Adipose tissue (tissue), 3 donors: ENCODE data around the gene MXD3. TPM values are rescaled to one million over a fixed set of nuclear protein-coding genes. Genes with fewer than 3 reads are reported as not detected.
"Not testable (repeated sequence)": the region's sequence is repeated elsewhere in the genome, so short reads cannot be mapped to it uniquely, and the experiment has no call there.

Experiments
- H3K27ac ChIP-seq: one replicate; pipeline ENCODE4 v1.5.1; 2013; ENCODE audit warnings: low read depth, low read length
- WGBS, 3 donors: extraction: QIAGEN DNeasy Blood & Tissue Kit; methylation state at CpG; one replicate each; pipeline ENCODE4 v1.1.7; 2013; 5-methylcytosine and 5-hydroxymethylcytosine counted together
- polyA plus RNA-seq, 3 donors: library from polyadenylated mRNA; stranded (reverse); fragments of 200-250 nt; gene quantifications; one replicate each; pipeline ENCODE4 v1.2.3, GENCODE V29; 2013
- donor health status: healthy with polysubstance abuse.
- donor health status: Bipolar disorder and iron deficiency.
- donor health status: healthy.

The MXD3 gene
- polyA plus RNA-seq, 3 donors, result 5.4 to 11.1 (median 10.1) TPM

- H3K27ac ChIP-seq, result no peak overlapping the region
- WGBS, 3 donors, result 61 to 88% (median 85%) methylated on average over 11 of the region's 11 CpGs
These were observed 3.0 kb downstream of the MXD3 start for GRCh38 chr5:177308740-177309139.

- peak overlapping the region; percentile 75 for H3K27ac ChIP-seq
- WGBS, 3 donors, result 60 to 85% (median 63%) methylated on average over 41 to 43 of the region's 43 CpGs
These were observed 3.9 kb downstream of the MXD3 start for GRCh38 chr5:177307544-177308363.

GRCh38 chr5:177306674-177307543, 4.8 kb downstream of the MXD3 start:
- peak overlapping the region; percentile 75 for H3K27ac ChIP-seq
- WGBS, 3 donors, result 50 to 83% (median 62%) methylated on average over 15 of the region's 15 CpGs

GRCh38 chr5:177306103-177306640, 5.5 kb downstream of the MXD3 start:
- not testable (repeated sequence) for H3K27ac ChIP-seq
- WGBS, 3 donors, result 81 to 82% (median 81%) methylated on average over 11 of the region's 11 CpGs

GRCh38 chr5:177304392-177305119, 7.1 kb downstream of the MXD3 start:
- WGBS, 3 donors, result 28 to 32% (median 29%) methylated on average over 19 of the region's 19 CpGs
- H3K27ac ChIP-seq, result no peak overlapping the region

GRCh38 chr5:177303925-177304391, 7.7 kb downstream of the MXD3 start:
- 0 to 2% (median 1%) methylated on average over 25 of the region's 25 CpGs for WGBS, 3 donors

GRCh38 chr5:177303121-177303924, 8.4 kb downstream of the MXD3 start, which contains the start of the genes PRELID1 and RAB24:
Gene PRELID1, plus strand, starts transcription at chr5:177303799. Its CDS starts 187 bp downstream, at chr5:177303986.
Gene RAB24, minus strand, starts transcription at chr5:177303719. Its CDS starts 431 bp downstream, at chr5:177303288.
- WGBS, 3 donors, result 0% methylated on average over 85 to 100 of the region's 100 CpGs
- no peak within 1 kb of the TSS for H3K27ac ChIP-seq

More at GRCh38 chr5:177303925-177304391, 7.7 kb downstream of the MXD3 start:
- H3K27ac ChIP-seq, result no peak overlapping the region

GRCh38 chr5:177302354-177303110, 9.2 kb downstream of the MXD3 start:
- no peak overlapping the region for H3K27ac ChIP-seq
- 22 to 37% (median 36%) methylated on average over 24 of the region's 24 CpGs for WGBS, 3 donors

- 46 to 71% (median 68%) methylated on average over 7 of the region's 7 CpGs for WGBS, 3 donors
- no peak overlapping the region for H3K27ac ChIP-seq
These were observed 10.1 kb downstream of the MXD3 start for GRCh38 chr5:177301503-177302165.

- no peak overlapping the region for H3K27ac ChIP-seq
- 63 to 92% (median 85%) methylated on average over 2 of the region's 2 CpGs for WGBS, 3 donors
These were observed 10.7 kb downstream of the MXD3 start for GRCh38 chr5:177300951-177301350.

- no peak overlapping the region for H3K27ac ChIP-seq
- WGBS, 3 donors, result 4 to 48% (median 10%) methylated on average over 3 to 4 of the region's 4 CpGs
These were observed 11.3 kb downstream of the MXD3 start for GRCh38 chr5:177300236-177300880.

GRCh38 chr5:177299697-177300096, 12.0 kb downstream of the MXD3 start:
- H3K27ac ChIP-seq, result no peak overlapping the region
- 62 to 76% (median 68%) methylated on average over 9 of the region's 9 CpGs for whole genome bisulfite sequencing, 3 donors

GRCh38 chr5:177297922-177298321, 13.8 kb downstream of the MXD3 start:
- H3K27ac ChIP-seq, result no peak overlapping the region
- 77 to 82% (median 81%) methylated on average over 2 of the region's 2 CpGs for WGBS, 3 donors

- 36 to 54% (median 46%) methylated on average over 4 of the region's 4 CpGs for WGBS, 3 donors
- H3K27ac ChIP-seq, result no peak overlapping the region
These were observed 15.1 kb downstream of the MXD3 start for GRCh38 chr5:177296581-177296980.

- H3K27ac ChIP-seq, result no peak overlapping the region
- 63 to 92% (median 66%) methylated on average over 9 of the region's 9 CpGs for WGBS, 3 donors
These were observed 15.8 kb downstream of the MXD3 start for GRCh38 chr5:177295924-177296323.

- WGBS, 3 donors, result 89 to 94% (median 94%) methylated on average over 3 of the region's 3 CpGs
These were observed 17.1 kb downstream of the MXD3 start for GRCh38 chr5:177294632-177295031.

More at GRCh38 chr5:177294632-177295031, 17.1 kb downstream of the MXD3 start:
- H3K27ac ChIP-seq, result no peak overlapping the region
